Measurements from ENCODE around the gene ALG12. TPM values are rescaled to one million over a fixed set of nuclear protein-coding genes. Genes with fewer than 3 reads are reported as not detected.

The ALG12 gene
- total and polyA plus RNA-seq, 2 of the 13 experiments (the other 11 are each of a cell fraction or from before 2014, with no cell fraction given): 7.8 to 15.8 TPM

- 0 out of 2 replicates have a peak, but pooled peaks have one; percentile 9 for TF ChIP-seq PPARG (CRISPR knock-in tag; conservative IDR thresholded peaks at IDR 0.05)
- TF ChIP-seq RBM22 (optimal IDR thresholded peaks at IDR 0.05; ENCODE audit: low read length): peak; percentile 56
- 0 out of 2 replicates have a peak, but pooled peaks have one; percentile 1 for TF ChIP-seq ZNF670 (CRISPR knock-in tag; IDR thresholded peaks at IDR 0.05; ENCODE audit: borderline replicate concordance)
- TF ChIP-seq ZNF883 (CRISPR knock-in tag; IDR thresholded peaks at IDR 0.05; ENCODE audit: not compliant biosample characterization): no peak
Observed at GRCh38 chr22:49966041-49966773, 48.0 kb upstream of the ALG12 start (continued).

- H2AFZ ChIP-seq (ENCODE audit: low read length): no peak overlapping the region
- FAIRE-seq (no peak), ATAC-seq (peak; percentile 4), DNase-seq (ENCODE audit: low spot score) (no peak)
- no CpG with 5 or more reads among the region's 22 CpGs for WGBS (ENCODE audit: low lambda C conversion rate)
- H3K4me1 ChIP-seq (ENCODE audit: insufficient read depth, low read length): peaks cover 79% of the 10 kb centered on the region
- H4K20me1 ChIP-seq (ENCODE audit: insufficient read depth, low read length): peaks cover 37% of the 10 kb centered on the region
- BruUV-seq (replicated peaks): no TSS peak
- CTCF ChIA-PET (ENCODE audit: low intra/inter-chr PET ratio, low total read pairs): no interaction called here
- peak overlapping the region; percentile 84 for H3K27ac ChIP-seq (ENCODE audit: extremely low read length, insufficient read depth, low read length)
- H3K27me3 ChIP-seq (ENCODE audit: control insufficient read depth in 1 of 2, insufficient read depth in 2 of 2, low read length in 2 of 2): no peaks in the 10 kb centered on the region; a peak in 1 of 5 replicates
- in situ Hi-C loops (cut with HindIII; ENCODE audit: extremely low pct_ligation_motif_present, low pct_unique_long_range_greater_than_20kb) (loop anchor here (5.0 kb wide), 1 partner anchor 33 kb away; no protein-coding TSS in a partner anchor), intact Hi-C loops (cut with micrococcal nuclease; ENCODE audit: unreplicated experiment) (loop anchor here (5.0 kb wide), 1 partner anchor 33 kb away; no protein-coding TSS in a partner anchor)
- peak overlapping the region; percentile 94 for H3K4me2 ChIP-seq (ENCODE audit: low read depth, low read length)
- peaks cover 9 to 23% of the 10 kb centered on the region in 2 experiments for H3K36me3 ChIP-seq (replicated peaks in 1 of 2; ENCODE audit: control insufficient read depth in 1 of 2, insufficient read depth in 2 of 2, low read length in 2 of 2)
- peaks cover 29% of the 10 kb centered on the region for H3K79me2 ChIP-seq (ENCODE audit: insufficient read depth, low read length)
- POLR2A ChIA-PET: interaction anchor here (0.9 to 16.4 kb wide), 5 partner anchors 14 to 182 kb away, joined by 3 to 722 read pairs (median 23); partner anchors contain the start of gene PIM3
- H3K4me3 ChIP-seq (replicated peaks in 1 of 3; ENCODE audit: insufficient read depth in 1 of 3, low read depth in 2 of 3, low read length in 3 of 3): peak overlapping the region; percentile 14 to 99 (median 65); a peak in 3 of 6 replicates
- peak overlapping the region; percentile 67 for H3K9ac ChIP-seq (ENCODE audit: insufficient read depth, low read depth, low read length)
- H3K9me3 ChIP-seq (ENCODE audit: low read length): no peaks in the 10 kb centered on the region
- TF ChIP-seq ZMAT3 (CRISPR knock-in tag; conservative IDR thresholded peaks at IDR 0.05) (0 out of 2 replicates have a peak, but pooled peaks have one; percentile 18), ZNF761 (CRISPR knock-in tag; conservative IDR thresholded peaks at IDR 0.05) (0 out of 2 replicates have a peak, but pooled peaks have one; percentile 38), CAMTA2 (CRISPR knock-in tag; IDR thresholded peaks at IDR 0.05; ENCODE audit: borderline replicate concordance) (no peak), SAP130 (CRISPR knock-in tag; IDR thresholded peaks at IDR 0.05; ENCODE audit: low read depth) (peak; percentile 12; the same call in 1 of the 2 replicates), ZNF124 (CRISPR knock-in tag; IDR thresholded peaks at IDR 0.05) (no peak), ZNF318 (CRISPR knock-in tag; IDR thresholded peaks at IDR 0.05) (0 out of 2 replicates have a peak, but pooled peaks have one; percentile 20), RBFOX2 (IDR thresholded peaks at IDR 0.05; ENCODE audit: low read depth, low read length) (peak; percentile 79)
Observed at GRCh38 chr22:49965091-49966040, 47.1 kb upstream of the ALG12 start.
